GM18907 (cell line): ENCODE measurements around the gene PTGIS.
"Not testable (repeated sequence)": the region's sequence is repeated elsewhere in the genome, so short reads cannot be mapped to it uniquely, and the experiment has no call there.

ENCODE experiments used
- ATAC-seq: cut with Tn5 transposase; IDR thresholded peaks from one replicate; pipeline ENCODE4 v1.9.1; 2021; ENCODE audit warnings: mild to moderate bottlenecking, moderate library complexity; ENCODE audit not compliant: unreplicated experiment

Gene PTGIS

GRCh38 chr20:49579874-49580812 is 12.2 kb upstream of the PTGIS start:
- no peak for ATAC-seq

DNA sequence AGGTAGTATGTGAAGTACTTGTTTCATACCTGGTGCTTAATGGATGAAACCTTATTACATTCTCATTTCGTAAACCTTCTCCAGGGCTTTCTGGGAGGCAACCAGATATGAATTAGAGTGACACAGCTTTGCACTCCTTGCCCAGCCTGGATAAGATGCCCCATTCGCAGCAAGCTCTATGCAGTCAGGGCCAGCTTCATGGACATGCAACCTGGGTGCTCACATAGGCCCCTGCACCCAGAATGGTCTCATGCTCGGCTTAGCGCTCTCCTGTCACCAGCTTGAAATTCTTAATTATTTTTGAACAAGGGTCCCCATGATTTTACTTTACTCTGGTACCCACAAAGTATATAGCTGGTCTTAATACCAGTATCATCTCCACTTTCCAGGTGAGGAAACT is 11.3 kb upstream of the PTGIS start:
- ATAC-seq, result no peak

- ATAC-seq, result no peak
These were observed 10.5 kb upstream of the PTGIS start for GRCh38 chr20:49578436-49578835.

DNA sequence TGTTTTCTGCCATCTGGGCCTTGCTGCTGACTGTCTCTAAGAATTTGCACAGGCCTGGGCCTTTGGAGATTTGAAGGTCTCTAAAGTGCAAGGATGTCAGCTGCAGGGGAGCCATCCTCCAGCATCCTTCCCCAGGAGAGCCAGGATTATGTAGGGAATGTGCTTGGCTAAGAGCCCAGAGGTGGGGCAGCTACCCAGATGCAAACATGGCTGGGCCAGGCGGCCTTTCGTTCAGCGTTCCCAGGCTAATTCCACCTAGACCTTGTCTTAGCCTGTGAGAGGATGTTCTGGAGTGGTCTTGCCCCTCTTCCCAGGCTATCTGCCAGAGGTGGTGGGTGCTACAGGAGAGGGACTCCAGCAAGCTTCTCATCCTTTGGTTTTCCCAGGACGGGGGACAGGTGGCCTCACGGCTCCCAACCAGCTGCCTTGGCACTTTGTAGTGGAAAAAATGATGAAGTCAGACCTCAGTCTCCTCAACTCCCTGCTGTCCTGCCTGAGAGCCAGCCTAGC is 7.7 kb upstream of the PTGIS start:
- ATAC-seq, result no peak

DNA sequence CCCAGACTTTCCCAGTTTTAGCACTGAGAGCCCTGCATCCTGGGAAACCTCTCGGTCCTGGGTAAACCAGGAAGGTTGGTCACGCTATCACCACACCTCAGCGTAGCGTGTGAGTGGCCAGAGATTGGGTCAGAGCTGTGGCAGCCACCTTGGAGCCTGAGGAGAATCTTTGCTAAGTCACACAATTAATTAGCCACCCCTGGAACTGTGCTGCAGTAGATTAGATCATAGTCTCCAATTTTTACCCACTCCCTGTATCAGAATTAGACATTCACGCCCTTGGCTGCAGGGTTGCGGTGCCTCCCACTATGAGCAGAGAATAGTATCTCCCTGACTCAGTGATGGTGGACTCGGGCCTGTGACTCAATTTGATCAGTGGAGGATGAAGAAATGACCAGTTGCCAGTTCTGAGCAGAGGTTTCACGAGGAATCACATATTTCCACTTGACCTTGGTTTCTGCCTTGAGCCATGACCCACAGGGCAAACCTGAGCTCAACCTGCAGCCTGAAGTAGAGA is 6.0 kb upstream of the PTGIS start:
- no peak for ATAC-seq

GRCh38 chr20:49572857-49573256 is 4.9 kb upstream of the PTGIS start:
- no peak for ATAC-seq

GRCh38 chr20:49571553-49571835 is 3.6 kb upstream of the PTGIS start:
- ATAC-seq, result no peak

GRCh38 chr20:49570828-49571552 is 3.1 kb upstream of the PTGIS start:
- no peak for ATAC-seq

- ATAC-seq, result no peak
These were observed 2.4 kb upstream of the PTGIS start for GRCh38 chr20:49570161-49570827.

- ATAC-seq, result no peak
These were observed 1.6 kb upstream of the PTGIS start for GRCh38 chr20:49569411-49570115.

DNA sequence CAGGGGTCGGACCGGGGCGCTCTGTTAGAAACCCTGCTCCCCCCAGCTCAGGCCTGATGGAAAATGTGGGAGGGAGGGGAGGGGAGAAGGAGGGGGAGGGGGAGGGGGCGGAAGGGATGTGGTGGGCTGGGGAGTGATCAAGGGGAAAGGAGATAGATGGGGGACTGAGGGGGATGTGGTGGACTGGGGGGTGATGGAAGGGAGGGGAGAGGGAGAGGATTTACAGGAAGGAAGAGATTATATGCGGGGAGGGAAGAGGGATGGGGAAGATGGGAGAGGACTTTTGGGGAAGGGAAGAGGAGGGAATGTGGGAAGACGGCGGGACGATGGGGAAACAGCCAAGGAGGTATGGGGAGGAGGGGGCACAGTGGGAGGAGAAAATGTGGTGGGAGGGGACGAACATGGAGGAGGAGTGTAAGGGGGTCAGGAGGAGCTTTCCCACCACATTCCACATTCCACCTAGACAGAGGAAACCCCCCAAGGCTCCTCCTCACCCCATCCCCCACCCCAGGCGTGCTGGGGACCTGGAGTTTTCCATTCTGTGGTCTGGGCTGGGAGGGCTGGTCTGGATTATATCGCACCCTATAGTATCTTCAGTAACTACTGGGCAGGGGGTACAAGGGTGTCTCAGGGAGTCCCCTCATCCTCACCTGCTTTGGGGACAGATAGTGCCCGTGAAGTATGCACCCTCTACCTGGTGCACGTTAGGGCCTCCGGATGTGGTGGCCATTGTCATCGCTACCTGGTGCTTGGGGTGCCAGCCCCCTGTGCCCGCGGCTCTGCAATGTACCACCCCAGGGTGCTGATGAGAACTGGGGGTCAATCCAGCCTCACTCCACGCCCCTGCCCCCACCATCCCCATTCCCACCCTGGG is 578 bp upstream of the PTGIS start:
- ATAC-seq, result no peak

GRCh38 chr20:49566401-49567364 is 1.3 kb downstream of the PTGIS start:
- no peak for ATAC-seq

GRCh38 chr20:49564991-49565390 is 2.9 kb downstream of the PTGIS start:
- ATAC-seq, result not testable (repeated sequence)

DNA sequence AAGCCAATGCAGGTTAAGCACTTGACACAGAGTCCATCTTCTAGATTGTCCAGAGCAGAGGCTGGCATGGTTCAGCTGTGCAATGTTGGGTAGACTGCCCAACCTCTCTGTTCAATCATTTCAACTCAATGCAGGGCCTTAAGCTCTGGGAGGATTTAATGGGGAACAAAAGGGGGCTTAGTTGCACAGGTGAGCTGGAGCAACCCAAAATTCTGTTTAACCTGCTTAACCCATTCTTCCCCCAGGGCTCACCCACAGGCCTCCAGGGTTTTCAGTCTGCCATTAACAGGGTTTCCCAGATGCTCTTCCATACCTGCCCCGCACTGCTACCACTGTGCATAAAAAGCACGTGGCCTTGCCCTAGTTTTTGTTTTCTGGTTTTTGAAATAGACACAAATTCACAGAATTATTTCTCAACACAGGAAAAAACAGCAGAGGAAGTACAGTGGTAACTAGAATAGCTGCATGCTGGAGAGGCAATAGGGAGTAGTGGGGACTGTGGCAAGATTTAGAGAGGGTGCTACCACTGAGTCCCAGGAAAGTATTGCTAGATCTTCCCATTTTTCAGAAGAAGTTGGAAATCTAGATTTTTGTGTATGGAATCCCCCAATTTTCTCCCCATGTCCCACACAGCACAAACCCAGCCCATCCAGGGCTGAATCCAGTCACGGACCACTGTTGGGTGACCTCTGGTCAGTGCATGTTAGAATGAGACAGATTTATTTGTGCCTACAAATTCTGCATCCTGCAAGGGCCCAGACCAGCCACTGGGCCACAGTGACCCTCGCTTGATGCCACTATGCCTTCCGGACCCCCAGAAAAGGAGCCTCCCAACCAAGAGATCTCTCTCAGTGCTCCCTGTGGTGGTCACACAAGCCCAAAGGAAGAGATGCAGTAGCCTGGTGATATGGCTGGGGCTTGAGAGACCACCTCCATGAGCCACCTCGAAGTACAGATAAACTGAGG is 4.6 kb downstream of the PTGIS start:
- no peak for ATAC-seq

- no peak for ATAC-seq
These were observed 5.5 kb downstream of the PTGIS start for GRCh38 chr20:49562311-49563014.

DNA sequence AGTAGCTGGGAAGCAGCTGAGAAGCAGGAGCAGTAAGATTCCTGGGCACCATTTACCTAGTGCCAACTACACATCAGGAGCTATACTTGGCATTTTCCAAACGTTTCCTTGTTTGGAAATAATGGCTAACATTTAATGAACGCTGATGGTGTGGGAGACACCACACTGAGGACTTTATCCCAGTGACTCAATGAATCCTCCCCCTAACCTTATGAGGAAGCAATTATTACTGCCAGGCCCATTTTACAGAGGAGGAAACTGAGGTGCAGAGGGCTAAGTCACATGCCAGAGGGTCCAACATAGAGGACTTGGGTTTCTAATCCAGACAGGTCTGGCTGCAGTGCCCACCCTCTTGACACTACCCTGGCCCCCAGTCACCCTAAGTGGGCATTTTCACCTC is 6.1 kb downstream of the PTGIS start:
- no peak for ATAC-seq

DNA sequence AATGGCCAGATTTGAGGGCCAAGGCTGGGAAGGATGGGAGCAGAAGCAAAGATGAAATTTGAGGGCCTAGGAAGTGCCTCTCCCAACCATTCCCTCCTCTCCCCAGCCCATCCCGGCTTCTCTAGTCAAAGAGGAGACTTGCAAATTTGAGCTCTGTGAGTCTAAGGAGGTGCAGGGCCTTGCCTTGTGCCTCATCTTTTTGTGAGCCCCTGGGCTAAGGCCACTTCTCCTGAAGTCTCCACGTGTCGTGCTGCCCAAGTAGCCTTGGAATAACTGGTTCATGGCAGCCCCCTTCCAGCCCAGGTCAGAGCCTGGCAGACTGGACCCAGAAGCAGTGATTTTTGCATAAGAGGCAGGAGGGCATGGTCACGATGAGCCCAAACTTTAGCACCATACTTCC is 6.7 kb downstream of the PTGIS start:
- ATAC-seq, result no peak
